ENCODE data around the gene PDZD2.
A peak's percentile ranks its signal among the peaks of the same experiment; 100 is the strongest.
"Not testable (repeated sequence)": the region's sequence is repeated elsewhere in the genome, so short reads cannot be mapped to it uniquely, and the experiment has no call there.

Gene PDZD2

GRCh38 chr5:31776294-31776693 lies 137.4 kb downstream of the PDZD2 start:
- DNase-seq = not testable (repeated sequence)

GRCh38 chr5:31776976-31777651 lies 138.2 kb downstream of the PDZD2 start:
- DNase-seq = no peak

- no peak for DNase-seq
Measured at GRCh38 chr5:31781772-31782171, 142.8 kb downstream of the PDZD2 start.

- no peak for DNase-seq
Measured at GRCh38 chr5:31783086-31783645, 144.2 kb downstream of the PDZD2 start.

GRCh38 chr5:31783731-31784130 lies 144.8 kb downstream of the PDZD2 start:
- DNase-seq = no peak

GRCh38 chr5:31786090-31786631 lies 147.2 kb downstream of the PDZD2 start:
- DNase-seq = peak; percentile 65

GRCh38 chr5:31794009-31794408 lies 155.1 kb downstream of the PDZD2 start:
- DNase-seq = no peak

GRCh38 chr5:31798168-31798567 lies 159.2 kb downstream of the PDZD2 start:
- DNase-seq = no peak

- no peak for DNase-seq
Measured at GRCh38 chr5:31800351-31800750, 161.4 kb downstream of the PDZD2 start.

- DNase-seq = no peak
Measured at GRCh38 chr5:31805785-31806400, 167.0 kb downstream of the PDZD2 start.

GRCh38 chr5:31806561-31806960 lies 167.6 kb downstream of the PDZD2 start:
- DNase-seq = no peak

- no peak for DNase-seq
Measured at GRCh38 chr5:31807789-31808540, 169.0 kb downstream of the PDZD2 start.

- peak; percentile 82 for DNase-seq
Measured at GRCh38 chr5:31809050-31809870, 170.3 kb downstream of the PDZD2 start.

GRCh38 chr5:31811210-31811609 lies 172.3 kb downstream of the PDZD2 start:
- no peak for DNase-seq

- DNase-seq = no peak
Measured at GRCh38 chr5:31815376-31815775, 176.4 kb downstream of the PDZD2 start.

GRCh38 chr5:31819926-31820516 lies 181.1 kb downstream of the PDZD2 start:
- DNase-seq = no peak

- DNase-seq = no peak
Measured at GRCh38 chr5:31823472-31823871, 184.5 kb downstream of the PDZD2 start.

GRCh38 chr5:31824869-31825517 lies 186.1 kb downstream of the PDZD2 start:
- DNase-seq = peak; percentile 28

- DNase-seq = peak; percentile 69
Measured at GRCh38 chr5:31825518-31826068, 186.7 kb downstream of the PDZD2 start.

- no peak for DNase-seq
Measured at GRCh38 chr5:31827867-31828266, 188.9 kb downstream of the PDZD2 start.

GRCh38 chr5:31832966-31833365 lies 194.0 kb downstream of the PDZD2 start:
- DNase-seq = no peak
